Measurements from ENCODE around the gene NXPH2. TPM values are rescaled to one million over a fixed set of nuclear protein-coding genes. Genes with fewer than 3 reads are reported as not detected.

The NXPH2 gene
- total RNA-seq, 2 donors from 2014 or later: not detected

DNA sequence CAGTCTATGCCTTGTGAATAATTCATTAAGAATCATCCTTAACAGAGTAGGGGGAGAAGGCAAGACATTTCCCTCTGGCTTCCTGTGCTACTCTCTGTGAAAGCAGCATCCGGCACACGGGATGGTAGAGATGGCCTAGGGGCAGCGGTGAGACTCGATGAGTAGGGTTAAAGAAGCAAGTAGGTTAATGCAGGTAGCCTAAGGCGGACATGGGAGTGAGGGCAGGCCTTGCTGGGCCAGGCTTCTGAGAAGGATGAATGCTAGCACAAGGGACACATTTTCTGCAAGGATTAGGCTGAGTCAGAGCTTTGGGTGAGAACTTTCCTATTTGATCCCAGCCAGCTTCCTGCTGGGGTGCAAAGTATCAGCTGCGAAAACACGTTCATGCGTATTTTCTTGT is 80.8 kb downstream of the NXPH2 start:
- no peak overlapping the region for H3K27ac ChIP-seq
- TF ChIP-seq, protein P1, sequence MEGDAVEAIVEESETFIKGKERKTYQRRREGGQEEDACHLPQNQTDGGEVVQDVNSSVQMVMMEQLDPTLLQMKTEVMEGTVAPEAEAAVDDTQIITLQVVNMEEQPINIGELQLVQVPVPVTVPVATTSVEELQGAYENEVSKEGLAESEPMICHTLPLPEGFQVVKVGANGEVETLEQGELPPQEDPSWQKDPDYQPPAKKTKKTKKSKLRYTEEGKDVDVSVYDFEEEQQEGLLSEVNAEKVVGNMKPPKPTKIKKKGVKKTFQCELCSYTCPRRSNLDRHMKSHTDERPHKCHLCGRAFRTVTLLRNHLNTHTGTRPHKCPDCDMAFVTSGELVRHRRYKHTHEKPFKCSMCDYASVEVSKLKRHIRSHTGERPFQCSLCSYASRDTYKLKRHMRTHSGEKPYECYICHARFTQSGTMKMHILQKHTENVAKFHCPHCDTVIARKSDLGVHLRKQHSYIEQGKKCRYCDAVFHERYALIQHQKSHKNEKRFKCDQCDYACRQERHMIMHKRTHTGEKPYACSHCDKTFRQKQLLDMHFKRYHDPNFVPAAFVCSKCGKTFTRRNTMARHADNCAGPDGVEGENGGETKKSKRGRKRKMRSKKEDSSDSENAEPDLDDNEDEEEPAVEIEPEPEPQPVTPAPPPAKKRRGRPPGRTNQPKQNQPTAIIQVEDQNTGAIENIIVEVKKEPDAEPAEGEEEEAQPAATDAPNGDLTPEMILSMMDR (IDR thresholded peaks at IDR 0.05): no peak
- no peak overlapping the region for H3K9ac ChIP-seq (ENCODE audit: low read depth in 2 of 2, low read length in 2 of 2)
- no peaks in the 10 kb centered on the region for H3K27me3 ChIP-seq
- no peak for DNase-seq
- no peaks in the 10 kb centered on the region for H3K4me1 ChIP-seq
- H3K4me3 ChIP-seq: no peak overlapping the region
- no peaks in the 10 kb centered on the region for H3K36me3 ChIP-seq
- no peaks in the 10 kb centered on the region for H3K9me3 ChIP-seq
- intact Hi-C loops (cut with DNase I): no loop called here

DNA sequence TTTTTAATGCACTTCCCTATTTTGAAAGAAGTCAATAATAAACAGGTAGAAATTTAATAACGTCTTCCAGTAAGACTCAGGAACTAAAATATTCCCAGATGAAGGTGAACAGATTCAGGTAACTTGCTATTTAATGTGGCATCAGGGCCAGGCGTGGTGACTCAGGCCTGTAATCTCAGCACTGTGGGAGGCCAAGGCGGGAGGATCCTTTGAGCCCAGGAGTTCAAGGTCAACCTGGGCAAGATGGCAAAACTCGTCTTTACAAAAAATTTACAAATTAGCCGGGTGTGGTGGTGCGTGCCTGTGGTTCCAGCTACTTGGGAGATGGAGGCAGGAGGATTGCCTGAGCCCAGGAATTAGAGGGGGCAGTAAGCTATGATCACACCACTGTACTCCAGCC is 81.8 kb downstream of the NXPH2 start:
- Histone ChIP-seq H3K4me1 (no peaks in the 10 kb centered on the region), H3K4me3 (no peak overlapping the region), H3K36me3 (no peaks in the 10 kb centered on the region), H3K27ac (no peak overlapping the region), H3K9me3 (no peaks in the 10 kb centered on the region), H3K27me3 (no peaks in the 10 kb centered on the region), H3K9ac (ENCODE audit: low read depth in 2 of 2, low read length in 2 of 2) (no peak overlapping the region)
- no peak for DNase-seq
- intact Hi-C loops (cut with DNase I): no loop called here
- TF ChIP-seq, protein P1 (IDR thresholded peaks at IDR 0.05): no peak

DNA sequence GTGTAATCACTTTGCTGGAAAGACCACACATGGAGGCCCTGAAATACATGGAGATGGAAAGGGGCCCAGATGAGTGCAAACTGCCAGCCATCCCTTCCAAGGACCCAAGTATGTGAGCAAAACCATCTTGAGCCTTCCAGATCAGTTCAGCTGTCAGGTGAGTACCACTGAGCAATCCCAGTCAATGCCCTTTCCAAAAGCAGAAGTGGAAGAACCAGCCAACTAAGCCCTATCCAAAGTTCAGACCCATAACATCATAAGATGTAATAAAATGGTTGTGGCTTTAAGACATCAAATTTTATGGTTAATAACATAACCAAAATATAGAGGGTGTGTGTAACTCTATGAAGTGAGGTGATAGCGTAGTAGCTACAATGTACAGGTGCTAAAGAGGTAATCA is 88.5 kb downstream of the NXPH2 start:
- Histone ChIP-seq H3K27me3 (no peaks in the 10 kb centered on the region), H3K4me1 (no peaks in the 10 kb centered on the region), H3K9ac (ENCODE audit: low read depth in 2 of 2, low read length in 2 of 2) (no peak overlapping the region), H3K4me3 (no peak overlapping the region), H3K27ac (no peak overlapping the region), H3K9me3 (no peaks in the 10 kb centered on the region), H3K36me3 (no peaks in the 10 kb centered on the region)
- DNase-seq: no peak
- intact Hi-C loops (cut with DNase I): no loop called here
- TF ChIP-seq, protein P1 (IDR thresholded peaks at IDR 0.05): no peak

DNA sequence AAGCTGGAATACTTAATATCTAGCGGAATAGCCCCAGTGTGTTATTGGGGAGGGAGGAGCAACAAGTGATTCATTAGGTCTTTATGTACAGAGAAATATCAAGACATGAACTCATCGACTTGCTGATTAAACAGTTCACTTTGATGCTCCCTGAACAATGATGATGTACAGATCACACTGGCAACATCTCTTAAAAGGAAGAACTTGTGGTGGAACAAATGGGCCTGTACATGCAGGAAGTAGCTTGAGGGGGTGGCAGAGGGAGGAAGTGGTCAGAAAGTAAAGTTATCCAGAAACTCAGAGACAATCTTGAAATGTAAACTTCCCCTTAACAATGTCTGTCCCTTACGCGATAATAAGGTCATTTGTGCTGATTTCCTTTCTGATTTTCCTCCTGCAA is 90.5 kb downstream of the NXPH2 start:
- no peaks in the 10 kb centered on the region for H3K27me3 ChIP-seq
- no peak overlapping the region for H3K27ac ChIP-seq
- H3K9me3 ChIP-seq: no peaks in the 10 kb centered on the region
- intact Hi-C loops (cut with DNase I): no loop called here
- no peaks in the 10 kb centered on the region for H3K36me3 ChIP-seq
- H3K9ac ChIP-seq (ENCODE audit: low read depth in 2 of 2, low read length in 2 of 2): no peak overlapping the region
- TF ChIP-seq, protein P1 (IDR thresholded peaks at IDR 0.05): no peak
- H3K4me1 ChIP-seq: no peaks in the 10 kb centered on the region
- H3K4me3 ChIP-seq: no peak overlapping the region
- DNase-seq: no peak

DNA sequence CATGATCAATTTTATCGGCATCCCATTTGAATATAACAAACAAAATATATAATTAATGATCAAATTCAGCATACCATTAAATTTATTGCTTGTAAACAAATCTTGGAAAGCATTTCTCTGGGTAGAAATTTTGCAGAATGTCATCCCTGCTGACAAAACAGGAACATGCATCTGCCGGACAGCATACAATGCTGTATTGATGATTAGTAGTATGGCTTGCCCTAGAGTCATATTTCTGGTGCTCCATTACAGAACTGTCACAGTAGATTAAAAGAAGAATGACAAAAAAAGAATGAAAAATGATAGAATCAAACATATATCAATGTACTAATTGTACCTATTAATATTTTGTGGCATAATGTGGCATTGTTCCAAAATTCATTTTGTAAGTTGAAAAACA is 98.0 kb downstream of the NXPH2 start:
- no peaks in the 10 kb centered on the region for H3K4me1 ChIP-seq
- H3K9ac ChIP-seq (ENCODE audit: low read depth in 2 of 2, low read length in 2 of 2): no peak overlapping the region
- intact Hi-C loops (cut with DNase I): no loop called here
- no peak overlapping the region for H3K27ac ChIP-seq
- H3K36me3 ChIP-seq: no peaks in the 10 kb centered on the region
- DNase-seq: no peak
- H3K27me3 ChIP-seq: no peaks in the 10 kb centered on the region
- no peak overlapping the region for H3K4me3 ChIP-seq
- H3K9me3 ChIP-seq: no peaks in the 10 kb centered on the region
- TF ChIP-seq, protein P1 (IDR thresholded peaks at IDR 0.05): no peak

DNA sequence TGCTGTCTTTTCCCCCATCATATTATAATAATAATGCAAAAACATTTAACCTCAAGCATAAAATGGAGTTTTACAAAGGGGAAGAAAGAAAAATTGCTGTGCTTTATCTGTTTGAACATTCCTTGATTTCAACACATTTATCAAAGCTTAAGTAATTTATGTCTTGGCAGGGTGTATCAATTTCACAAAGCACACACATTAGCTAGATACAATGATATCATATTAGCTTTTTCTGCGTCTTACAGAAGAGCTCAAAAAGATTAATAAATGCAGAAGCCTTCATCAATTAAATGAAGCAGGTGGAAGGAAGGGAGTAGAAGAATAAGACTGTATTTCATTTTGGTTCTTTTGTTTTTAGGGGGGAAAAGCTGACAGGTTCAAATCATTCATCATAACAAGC is 103.0 kb downstream of the NXPH2 start:
- H3K4me3 ChIP-seq: no peak overlapping the region
- H3K9me3 ChIP-seq: no peaks in the 10 kb centered on the region
- H3K27ac ChIP-seq: no peak overlapping the region
- no peaks in the 10 kb centered on the region for H3K4me1 ChIP-seq
- DNase-seq: no peak
- TF ChIP-seq, protein P1 (IDR thresholded peaks at IDR 0.05): no peak
- no peak overlapping the region for H3K9ac ChIP-seq (ENCODE audit: low read depth in 2 of 2, low read length in 2 of 2)
- no peaks in the 10 kb centered on the region for H3K36me3 ChIP-seq
- no peaks in the 10 kb centered on the region for H3K27me3 ChIP-seq
- intact Hi-C loops (cut with DNase I): no loop called here
